ENCODE results near the gene AKNAD1. TPM values are rescaled to one million over a fixed set of nuclear protein-coding genes. Genes with fewer than 3 reads are reported as not detected.

Gene AKNAD1
- total and polyA plus RNA-seq, 2 of the 8 experiments (the other 6 are each of a cell fraction or from before 2014, with no cell fraction given): not detected

GRCh38 chr1:108817811-108818210, 39.1 kb downstream of the AKNAD1 start:
- no peak overlapping the region for H3K4me2 ChIP-seq (ENCODE audit: insufficient read depth in 1 of 2, low read depth in 2 of 2, low read length in 2 of 2)
- H3K9ac ChIP-seq (replicated peaks in 1 of 4; ENCODE audit: extremely low read depth in 1 of 4, low read depth in 3 of 4, low read length in 3 of 4): no peak overlapping the region
- no peaks in the 10 kb centered on the region for H3K79me1 ChIP-seq (ENCODE audit: low read depth, low read length)
- no peaks in the 10 kb centered on the region for H4K20me1 ChIP-seq (replicated peaks in 1 of 2; ENCODE audit: control insufficient read depth in 1 of 2, insufficient read depth in 2 of 2, low read length in 2 of 2)
- no peak overlapping the region for H3K23ac ChIP-seq (ENCODE audit: insufficient read length)
- no peak overlapping the region for H3K27ac ChIP-seq (ENCODE audit: low read depth, low read length)
- H3K79me2 ChIP-seq (ENCODE audit: control insufficient read depth in 1 of 2, insufficient read depth in 2 of 2, low read length in 2 of 2): no peaks in the 10 kb centered on the region
- CTCF ChIA-PET (ENCODE audit: partially characterized antibody): interaction anchor here (0.6 to 1.3 kb wide), 3 partner anchors 12 to 80 kb away, joined by 3 to 4 read pairs (median 3); no protein-coding TSS in a partner anchor
- POLR2A ChIA-PET (ENCODE audit: partially characterized antibody): interaction anchor here (0.6 to 0.8 kb wide), 3 partner anchors 16 to 282 kb away, joined by 3 read pairs; no protein-coding TSS in a partner anchor
- H2BK15ac ChIP-seq (ENCODE audit: low read length): no peak overlapping the region; the same call in 1 of the 2 replicates
- TF ChIP-seq GTF2F1 (IDR thresholded peaks at IDR 0.05; ENCODE audit: borderline replicate concordance, low read depth, low read length): no peak
- TF ChIP-seq ASH2L (IDR thresholded peaks at IDR 0.05; ENCODE audit: low read length): no peak
- peak; percentile 22 to 31; a peak in 3 of 4 replicates for TF ChIP-seq RAD21 (IDR thresholded peaks at IDR 0.05 in 1 of 2, conservative IDR thresholded peaks at IDR 0.05 in 1 of 2; ENCODE audit: low read depth in 2 of 2, low read length in 2 of 2)
- TF ChIP-seq MAX (IDR thresholded peaks at IDR 0.05): no peak
- no peak for TF ChIP-seq SP2 (IDR thresholded peaks at IDR 0.05; ENCODE audit: low read length)
- TF ChIP-seq ZNF274 (IDR thresholded peaks at IDR 0.05; ENCODE audit: borderline replicate concordance, extremely low read depth, low read length): no peak
- TF ChIP-seq CTCF (IDR thresholded peaks at IDR 0.05; ENCODE audit: control extremely low read depth in 1 of 3, insufficient read depth in 1 of 3, low read depth in 1 of 3, low read length in 3 of 3): 0 out of 4 replicates have a peak, but pooled peaks of 1 of the 3 experiments have one; percentile 3
- no peak for TF ChIP-seq CBX8 (IDR thresholded peaks at IDR 0.05; ENCODE audit: borderline replicate concordance, low read depth, low read length)
- no peak for TF ChIP-seq POU5F1 (IDR thresholded peaks at IDR 0.05; ENCODE audit: low read depth, low read length)
- peaks cover 0 to 25% (median 5%) of the 10 kb centered on the region in 4 experiments; a peak in 4 of 7 replicates for H3K4me1 ChIP-seq (replicated peaks in 1 of 4; ENCODE audit: control insufficient read depth in 3 of 4, insufficient read depth in 4 of 4, low read length in 3 of 4)
- H3K4me3 ChIP-seq (ENCODE audit: extremely low read depth in 1 of 4, insufficient read depth in 2 of 4, low read depth in 3 of 4, low read length in 4 of 4): no peak overlapping the region
- no peak overlapping the region for H3K14ac ChIP-seq (ENCODE audit: insufficient read length)
- H4K8ac ChIP-seq (ENCODE audit: extremely low read depth, insufficient read depth, low read length): no peak overlapping the region
- H3K23me2 ChIP-seq (ENCODE audit: low read depth, low read length): no peaks in the 10 kb centered on the region
- H3K18ac ChIP-seq (ENCODE audit: extremely low read depth, low read length): no peak overlapping the region
- DNase-seq (ENCODE audit: low read depth in 1 of 2, low spot score in 2 of 2): no peak
- H2AFZ ChIP-seq (ENCODE audit: low read length): peak overlapping the region; percentile 48; the same call in 1 of the 2 replicates
- H3K27me3 ChIP-seq (replicated peaks in 1 of 4; ENCODE audit: control insufficient read depth in 3 of 4, extremely low read depth in 1 of 4, insufficient read depth in 3 of 4, low read length in 3 of 4): no peaks in the 10 kb centered on the region
- H3K4ac ChIP-seq (replicated peaks; ENCODE audit: insufficient read length, low read depth, low read length): no peak overlapping the region
- no peak overlapping the region for H4K91ac ChIP-seq (replicated peaks; ENCODE audit: insufficient read length, low read length)
- H2BK5ac ChIP-seq (ENCODE audit: low read depth, low read length): no peak overlapping the region
- no peak overlapping the region for H2BK12ac ChIP-seq (ENCODE audit: low read depth, low read length)
- H2AK5ac ChIP-seq (ENCODE audit: low read depth, low read length): no peak overlapping the region
- H2BK20ac ChIP-seq (ENCODE audit: low read length): no peak overlapping the region
- H4K5ac ChIP-seq (ENCODE audit: insufficient read length, low read depth, low read length): no peak overlapping the region
- no peak overlapping the region for H2BK120ac ChIP-seq (replicated peaks; ENCODE audit: low read depth, low read length)
- H3K36me3 ChIP-seq (ENCODE audit: control insufficient read depth in 2 of 4, insufficient read depth in 4 of 4, low read length in 3 of 4): no peaks in the 10 kb centered on the region
- H3K56ac ChIP-seq (replicated peaks; ENCODE audit: insufficient read length, low read depth, low read length): no peak overlapping the region
- FAIRE-seq: no peak
- H3K9me3 ChIP-seq (ENCODE audit: insufficient read depth in 2 of 2, low read depth in 1 of 2, low read length in 1 of 2): no peaks in the 10 kb centered on the region
